NCI-H1417 treated with DMSO at 0.1 percent for 48 hours (cell line): ENCODE results near the gene FAM76B.
A peak's percentile ranks its signal among the peaks of the same experiment; 100 is the strongest.

ENCODE experiments used
- DNase-seq: peaks from one replicate; lab custom pipeline; 2025; lab: John Stamatoyannopoulos, UW

FAM76B gene

DNA sequence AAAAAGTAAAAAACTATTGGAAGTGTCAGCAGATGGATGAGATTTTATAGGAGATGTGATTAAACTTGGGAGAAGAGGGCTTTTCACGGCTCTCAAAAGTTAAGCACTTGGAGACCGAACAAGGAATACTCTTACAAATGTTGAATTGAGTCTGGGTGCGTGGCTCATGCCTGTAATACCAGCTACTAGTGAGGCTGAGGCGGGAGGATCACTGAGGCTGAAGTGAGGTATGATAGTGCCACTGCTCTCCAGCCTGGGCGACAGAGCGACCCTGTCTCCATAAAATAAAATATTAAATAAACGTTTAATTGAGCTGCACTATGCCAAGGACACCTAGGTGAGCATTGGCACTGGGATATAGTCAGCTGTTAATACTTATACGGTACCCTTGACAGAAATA, 2.6 kb upstream of the FAM76B start:
- no peak for DNase-seq

DNA sequence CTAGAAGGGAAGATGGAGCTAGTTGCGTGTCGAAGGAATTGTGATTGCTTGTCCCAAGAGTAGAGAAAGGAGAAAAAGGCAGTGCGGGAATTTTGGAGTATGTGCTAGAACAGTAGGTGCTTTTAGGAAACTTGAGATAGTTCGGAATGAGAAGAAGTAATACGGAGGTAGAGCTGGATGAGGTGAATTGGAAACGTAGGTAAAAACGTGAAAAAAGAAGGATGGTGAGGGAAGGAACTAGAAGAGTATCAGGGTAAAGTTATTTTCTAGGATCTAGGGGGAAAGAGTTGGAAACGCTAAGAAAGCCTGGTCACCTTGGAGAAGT, 2.1 kb upstream of the FAM76B start:
- DNase-seq = no peak

DNA sequence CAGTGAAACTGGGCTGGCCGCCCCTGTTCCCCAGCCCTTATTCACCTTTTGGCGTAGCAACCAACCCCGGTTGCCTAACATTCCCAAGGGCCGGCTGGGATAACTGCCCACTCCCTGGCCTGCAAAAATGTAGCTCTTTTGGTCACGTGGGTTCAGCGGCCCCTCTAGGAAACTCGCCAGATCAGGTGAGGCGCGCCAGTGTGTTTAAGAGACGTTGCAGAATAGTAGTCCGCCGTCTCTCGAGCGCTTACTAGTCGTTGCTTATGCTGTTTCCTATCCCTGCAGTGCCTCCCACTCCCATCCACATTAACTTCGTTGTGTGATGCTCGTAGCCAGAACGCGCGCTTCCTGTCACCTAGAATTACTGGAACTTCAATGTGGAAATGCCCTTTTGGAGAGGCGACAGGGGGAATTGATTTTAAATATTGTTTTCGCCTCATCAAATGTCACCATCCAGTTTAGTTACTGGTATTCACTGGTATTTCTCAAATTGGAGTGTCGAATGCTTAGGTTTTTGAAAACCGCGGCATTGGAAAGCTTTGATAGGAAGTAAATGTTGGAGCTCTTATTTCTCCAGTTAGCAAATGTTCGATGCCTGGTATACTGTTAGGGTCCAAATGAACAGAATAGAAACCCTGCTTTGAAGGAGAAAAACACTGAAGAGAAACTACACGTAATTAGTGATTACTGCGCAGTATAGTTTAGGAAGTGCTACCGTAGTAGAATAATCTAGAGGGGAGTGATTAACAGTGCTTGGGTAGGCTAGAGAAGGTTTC, 1.5 kb upstream of the FAM76B start:
- peak; percentile 40 for DNase-seq

DNA sequence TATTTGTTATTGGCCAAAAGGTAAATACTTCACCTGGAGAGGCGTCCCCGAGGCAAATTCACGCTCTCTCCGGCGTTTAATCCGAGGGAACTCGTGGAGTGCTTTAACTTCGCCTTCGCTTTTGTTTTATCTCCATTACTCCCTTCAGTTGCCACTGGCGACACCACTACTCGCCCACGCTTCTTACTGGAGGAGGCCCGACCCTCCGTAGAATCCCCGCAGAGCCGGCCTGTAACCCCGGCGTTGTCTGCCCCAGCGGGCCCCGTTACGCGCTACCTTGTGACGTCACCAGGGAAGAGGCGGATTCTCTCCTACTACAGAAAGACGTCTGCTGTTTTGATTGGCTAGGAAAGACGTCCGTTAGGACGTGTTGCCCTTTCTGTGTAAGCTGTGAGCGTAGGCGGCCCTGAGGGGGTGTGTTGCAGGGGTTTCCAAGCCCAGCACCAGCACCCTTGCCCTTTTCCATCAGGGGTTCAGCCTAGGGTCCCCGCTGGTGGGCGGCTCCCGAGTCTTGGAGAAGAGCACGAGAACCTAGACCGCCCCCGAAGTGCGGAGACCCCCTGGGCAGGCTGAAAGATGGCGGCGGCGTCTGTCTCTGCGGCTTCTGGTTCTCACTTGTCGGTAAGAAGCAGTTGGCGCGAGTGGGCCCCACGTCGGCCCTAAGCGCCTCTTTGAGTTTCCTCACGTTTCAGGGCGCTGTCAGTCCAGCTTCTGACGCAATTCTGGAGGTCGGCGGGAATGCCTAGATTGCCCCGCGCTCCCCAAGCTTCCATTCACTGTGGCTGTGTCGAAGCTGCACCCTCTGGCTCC, 746 bp upstream of the FAM76B start, which contains the start of gene CEP57:
Gene CEP57 (plus strand): TSS at position 376 of the 810 bp plus-strand sequence. CDS start 201 bp downstream, at position 577.
- peak; percentile 97 for DNase-seq

DNA sequence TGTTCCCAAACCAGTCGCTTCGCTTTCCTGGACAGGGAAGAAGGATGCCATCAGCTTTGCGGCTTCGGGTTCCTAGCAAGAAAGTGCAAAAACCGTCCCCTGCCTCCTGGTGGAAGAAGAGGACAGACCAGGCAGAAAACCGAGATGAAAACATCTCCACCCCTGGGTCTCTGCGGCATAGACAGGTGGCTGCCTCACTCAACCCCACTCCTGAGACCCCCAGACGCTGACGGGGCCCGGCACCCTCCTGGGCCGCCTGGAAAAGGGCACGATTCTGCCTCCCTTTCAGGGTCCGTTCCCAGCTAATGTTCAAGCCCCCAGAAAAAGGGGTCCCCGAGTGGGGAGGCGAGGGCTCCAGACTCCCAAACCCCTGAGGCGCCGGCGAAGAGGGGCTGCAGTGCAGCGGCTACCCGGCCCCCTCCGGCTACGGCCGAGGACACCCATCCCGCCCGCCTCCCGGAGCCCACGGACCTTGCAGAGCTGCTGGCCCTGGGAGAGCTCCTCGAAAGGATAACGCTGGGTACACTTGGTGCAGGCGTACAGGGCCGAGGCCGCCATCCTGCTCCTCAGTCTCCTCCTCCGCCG, 569 bp downstream of the FAM76B start:
- DNase-seq = no peak

DNA sequence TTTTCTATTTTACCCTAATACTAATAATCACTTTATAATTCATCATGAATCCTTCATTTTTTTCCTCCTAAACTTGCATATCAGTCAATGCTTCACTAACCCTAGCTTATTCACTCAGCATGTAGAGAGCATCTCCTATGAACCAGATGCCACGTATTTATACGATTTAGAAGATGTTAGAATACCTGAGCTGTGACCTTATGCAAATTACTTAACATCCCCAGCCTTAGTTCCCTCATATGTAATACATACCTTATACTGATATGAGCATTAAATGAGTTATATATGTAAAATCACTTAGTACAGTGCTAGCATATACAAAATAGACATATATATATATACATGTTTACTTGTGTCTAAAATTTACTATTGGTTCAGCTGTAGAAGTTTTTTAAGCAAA, 9.0 kb downstream of the FAM76B start:
- no peak for DNase-seq

DNA sequence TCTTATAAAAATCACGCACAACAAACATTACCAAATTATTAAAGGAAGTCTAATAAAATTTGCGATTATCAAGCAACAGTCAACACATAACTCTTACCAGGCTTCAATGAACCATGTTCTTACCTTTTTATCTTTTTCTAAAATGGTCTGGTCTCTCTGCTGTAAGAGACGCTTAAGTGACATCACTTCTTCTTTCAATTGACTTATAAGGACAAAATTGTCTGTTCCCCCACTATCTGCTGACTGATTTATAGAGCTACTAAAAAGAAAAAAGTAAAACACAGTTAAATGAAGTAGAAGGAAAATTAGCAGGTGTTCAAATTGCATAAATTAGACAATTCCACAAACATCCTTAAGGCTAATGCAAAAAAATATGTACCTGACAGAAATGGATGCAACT, 10.9 kb downstream of the FAM76B start:
- DNase-seq = no peak

DNA sequence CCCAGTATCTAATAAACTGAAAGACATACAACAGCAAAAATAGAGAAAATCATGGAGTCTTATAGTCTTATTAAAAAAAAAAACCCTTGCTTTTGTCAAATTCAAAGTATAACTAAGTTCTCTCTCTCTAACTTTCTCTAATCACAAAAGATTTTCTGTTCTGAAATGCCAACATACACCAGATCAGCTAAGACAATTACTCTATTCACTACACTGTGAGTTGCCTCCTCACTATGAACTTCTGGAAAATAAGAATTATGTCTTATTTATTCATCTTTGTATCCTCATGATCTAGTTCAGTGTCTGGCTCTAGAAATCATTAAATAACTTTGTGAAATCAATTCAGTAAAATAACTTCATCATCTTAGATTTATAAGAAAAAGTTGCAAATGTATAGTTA, 12.7 kb downstream of the FAM76B start:
- no peak for DNase-seq

DNA sequence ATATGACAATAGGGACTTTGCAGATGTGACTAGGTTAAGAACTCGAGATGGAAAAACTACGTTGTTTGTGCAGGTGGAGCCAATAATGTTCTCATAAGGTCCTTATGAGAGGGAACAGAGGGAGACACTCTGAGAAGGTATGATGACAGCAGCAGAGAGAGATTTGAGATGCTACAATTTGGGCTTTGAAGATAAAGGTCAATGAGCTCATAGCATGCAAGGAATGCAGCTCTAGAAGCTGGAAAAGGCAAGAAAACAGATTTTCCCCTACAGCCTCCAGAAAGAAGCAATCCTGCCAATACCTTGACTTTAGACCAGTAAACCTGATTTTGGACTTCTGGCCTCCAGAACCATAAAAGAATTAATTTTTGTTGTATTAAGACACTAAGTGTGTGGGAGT, 21.1 kb downstream of the FAM76B start:
- no peak for DNase-seq

DNA sequence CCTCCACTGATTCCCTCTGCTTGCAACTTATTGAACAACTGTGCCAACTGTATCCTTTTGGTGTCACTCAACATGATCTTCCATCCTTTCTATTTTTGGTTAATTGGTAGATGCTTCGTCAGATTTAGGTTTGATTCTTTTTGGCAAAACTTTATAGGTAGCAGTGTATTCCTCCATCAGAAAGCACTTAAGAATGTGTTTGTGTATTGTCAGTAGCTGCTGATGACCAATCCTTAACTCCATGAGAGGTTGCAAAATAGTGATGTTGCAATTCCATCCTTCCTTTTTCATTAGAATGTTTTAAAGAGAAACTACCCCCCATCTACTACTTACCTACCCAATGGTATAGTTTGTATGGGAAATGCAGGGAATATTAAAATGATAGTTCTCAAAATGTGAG, 22.1 kb downstream of the FAM76B start:
- DNase-seq = no peak

DNA sequence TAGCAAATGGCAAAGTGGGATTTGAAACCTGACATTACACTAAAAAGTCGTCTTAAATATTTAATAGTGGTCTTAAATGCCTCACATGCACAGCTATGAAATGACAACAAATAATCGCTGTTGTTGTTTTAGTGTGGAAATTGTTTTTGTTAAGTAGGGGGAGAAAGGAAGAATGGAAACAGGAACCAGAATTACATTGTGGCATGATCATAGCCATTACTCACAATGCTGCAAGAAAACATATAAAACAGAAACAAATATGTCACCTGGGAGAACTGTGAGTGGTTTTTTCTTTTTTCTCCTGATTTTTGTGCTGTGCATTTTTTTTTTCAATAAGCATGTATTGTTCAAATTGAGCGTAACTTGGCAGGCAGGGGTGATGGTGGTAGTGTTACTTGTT, 22.9 kb downstream of the FAM76B start:
- no peak for DNase-seq

DNA sequence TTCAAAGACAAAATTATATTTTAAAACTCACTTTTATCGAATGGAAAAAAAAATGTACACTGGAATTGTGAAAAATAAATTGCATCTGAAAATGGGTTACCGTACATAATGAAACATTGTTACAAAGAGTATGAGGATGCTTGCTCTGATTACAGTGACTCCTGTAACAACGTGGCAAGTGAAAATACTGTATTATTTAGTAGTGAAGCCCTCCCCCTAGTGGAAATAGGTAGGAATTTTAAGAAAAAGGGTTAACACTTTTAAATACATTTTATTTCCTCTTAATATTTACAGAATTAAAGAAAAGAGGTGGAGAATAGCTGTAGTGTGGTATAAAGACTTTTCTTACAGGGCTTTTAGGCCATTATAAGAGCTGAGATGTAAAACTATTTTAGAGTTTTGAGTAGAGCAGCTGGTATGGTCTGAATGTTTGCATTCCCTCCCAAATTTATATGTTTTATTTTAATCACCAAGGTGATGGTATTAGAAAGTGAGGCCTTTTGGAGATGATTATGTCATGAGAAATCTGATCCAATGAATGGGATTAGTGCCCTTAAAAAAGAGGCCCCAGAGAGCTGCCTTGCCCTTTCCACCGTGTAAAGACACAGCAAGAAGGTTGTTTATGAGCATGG, 25.2 kb downstream of the FAM76B start:
- no peak for DNase-seq

DNA sequence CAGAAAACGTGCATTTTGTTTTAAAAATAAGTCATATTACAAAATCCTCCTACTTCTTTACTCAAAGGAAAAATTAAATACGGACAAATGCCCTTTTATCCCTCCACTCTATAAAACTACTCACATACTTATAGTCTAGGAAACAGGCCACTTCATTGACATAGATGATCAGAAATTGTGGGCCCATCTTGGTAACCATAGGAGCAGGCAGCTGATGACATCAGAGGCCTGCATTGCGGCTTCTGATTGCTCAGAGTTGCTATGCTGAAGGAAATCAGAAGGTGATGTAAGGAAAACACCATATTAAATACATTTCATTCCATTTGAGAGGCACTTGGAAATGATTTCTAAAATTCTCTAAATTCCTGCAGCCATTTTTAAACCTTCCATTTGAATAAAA, 27.0 kb downstream of the FAM76B start:
- DNase-seq = no peak

DNA sequence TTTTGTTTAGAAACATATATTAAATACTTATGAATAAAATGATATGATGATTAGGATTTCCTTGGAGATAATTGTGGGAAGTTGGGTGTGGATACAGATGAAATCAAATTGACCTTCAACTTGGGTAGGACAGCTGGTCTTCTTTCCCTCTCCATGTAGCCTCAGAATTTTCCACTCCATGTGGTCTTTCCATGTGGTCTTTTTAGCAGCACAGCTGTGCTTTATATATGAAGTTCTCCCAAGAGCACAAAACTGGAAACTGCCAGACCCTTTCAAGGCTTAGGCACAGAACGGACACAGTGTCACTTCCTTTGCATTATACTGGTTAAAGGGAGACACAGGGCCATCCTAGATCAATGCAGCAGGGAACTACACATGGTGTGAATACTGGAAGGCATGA, 28.6 kb downstream of the FAM76B start:
- DNase-seq = no peak

DNA sequence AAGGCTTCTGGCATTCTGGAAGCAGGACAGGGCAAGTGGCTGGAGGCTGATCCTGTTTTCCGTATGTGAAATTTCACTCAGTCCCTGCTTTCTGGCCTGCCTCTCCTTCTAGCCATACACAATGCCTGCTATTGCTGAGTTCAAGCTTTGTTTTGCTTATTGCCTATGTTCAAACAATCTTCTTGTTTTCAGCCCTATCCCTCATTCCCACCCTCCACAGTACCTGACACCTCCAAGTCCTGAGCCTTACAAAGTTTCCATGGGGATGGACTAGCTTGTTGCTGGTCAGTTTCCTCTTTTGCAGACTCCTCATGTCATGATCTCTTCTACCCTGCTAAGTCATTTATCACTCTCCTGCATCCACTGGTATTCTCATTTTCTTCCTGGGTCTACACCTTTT, 38.1 kb downstream of the FAM76B start:
- no peak for DNase-seq

DNA sequence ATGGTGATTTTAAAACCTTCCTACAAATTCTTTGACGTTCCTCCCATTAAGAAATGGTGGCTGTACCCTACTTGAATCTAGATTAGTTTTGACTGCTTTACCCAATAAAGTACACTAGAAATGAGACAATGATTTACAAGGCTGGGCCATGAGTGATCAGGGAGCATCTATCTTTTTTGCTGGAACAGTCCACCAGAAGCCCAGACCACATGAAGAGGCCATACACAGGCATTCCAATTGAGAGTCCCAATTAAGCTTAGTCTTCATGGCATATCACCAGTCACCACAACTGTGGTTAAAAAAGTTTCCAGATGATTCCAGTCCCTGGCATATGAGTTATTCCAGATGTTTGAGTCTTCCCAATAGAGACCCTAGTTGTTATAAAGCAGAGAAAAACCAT, 39.5 kb downstream of the FAM76B start:
- DNase-seq = no peak

DNA sequence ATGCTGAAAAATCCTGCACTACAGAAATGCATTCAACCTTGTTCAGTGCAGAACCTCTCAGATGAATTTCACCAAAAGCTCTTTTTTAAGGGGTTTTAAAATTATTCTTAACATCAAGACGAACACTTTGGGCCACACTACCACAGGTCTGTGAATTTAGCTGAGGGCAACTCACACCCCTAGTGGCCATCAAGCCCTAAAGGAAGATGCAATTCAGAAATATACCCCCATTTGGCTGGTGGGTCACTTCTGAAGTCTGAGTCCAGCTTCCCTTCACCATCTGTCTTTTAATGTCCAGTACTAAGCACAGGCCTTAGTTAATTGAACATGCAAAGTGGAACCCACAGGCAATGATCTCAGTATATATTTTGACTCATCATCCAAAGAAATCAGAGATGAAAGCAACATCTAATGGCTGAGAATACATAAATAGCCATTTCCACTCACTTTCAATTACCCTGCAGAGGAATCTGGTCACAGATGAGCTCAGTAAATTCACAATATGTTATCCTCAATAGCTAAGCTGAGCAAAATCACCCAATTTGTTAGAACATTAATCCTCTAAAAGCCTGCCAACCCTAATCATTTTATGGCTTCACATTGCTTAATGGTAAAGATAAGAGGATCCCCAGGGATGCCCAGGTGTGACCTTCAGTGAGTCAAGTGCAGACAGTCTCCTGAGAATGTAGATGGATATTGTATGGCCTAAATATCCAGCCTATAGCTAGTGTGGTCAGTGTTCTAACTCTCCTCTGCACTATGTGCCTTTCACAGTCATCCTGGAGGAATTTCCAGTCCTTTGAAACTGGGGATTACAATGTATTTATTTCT, 50.3 kb downstream of the FAM76B start:
- DNase-seq = no peak

DNA sequence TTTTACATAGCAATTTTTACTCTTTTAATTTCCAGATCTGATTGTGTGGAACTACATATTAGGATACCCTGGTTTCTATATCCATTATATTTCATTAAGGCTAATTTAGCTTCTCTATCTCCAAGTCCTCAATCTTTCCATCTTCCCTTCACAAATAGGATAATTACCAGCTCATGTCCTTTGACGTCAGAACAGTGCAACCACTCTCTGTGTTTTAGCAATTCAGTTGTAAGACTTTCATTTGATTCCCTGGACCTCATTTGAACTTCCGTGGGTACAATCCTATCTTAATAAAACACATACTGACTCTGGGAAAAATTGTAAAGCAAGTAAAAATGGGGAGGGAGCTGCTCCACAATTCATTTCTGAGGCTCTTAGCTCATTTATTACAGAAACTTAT, 52.8 kb downstream of the FAM76B start:
- DNase-seq = no peak

DNA sequence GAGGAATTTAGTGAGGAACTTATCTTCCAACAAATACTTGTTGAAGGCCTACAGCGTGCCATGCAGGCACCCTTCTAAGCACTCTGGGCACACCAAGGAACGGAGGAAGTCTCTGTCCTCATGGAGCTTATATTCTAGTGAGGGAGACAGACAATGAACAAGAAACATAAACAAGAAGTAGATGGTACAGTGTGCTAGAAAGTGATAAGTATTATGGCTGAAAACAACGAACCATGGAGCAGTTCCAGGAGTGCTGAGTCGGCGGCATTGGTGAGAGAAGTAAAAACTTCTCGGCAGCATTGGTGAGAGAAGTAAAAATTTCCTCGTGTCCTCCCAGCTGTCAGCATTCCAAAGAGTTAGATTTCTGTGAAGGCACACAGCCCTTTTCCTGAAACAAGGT, 53.2 kb downstream of the FAM76B start:
- DNase-seq = no peak

DNA sequence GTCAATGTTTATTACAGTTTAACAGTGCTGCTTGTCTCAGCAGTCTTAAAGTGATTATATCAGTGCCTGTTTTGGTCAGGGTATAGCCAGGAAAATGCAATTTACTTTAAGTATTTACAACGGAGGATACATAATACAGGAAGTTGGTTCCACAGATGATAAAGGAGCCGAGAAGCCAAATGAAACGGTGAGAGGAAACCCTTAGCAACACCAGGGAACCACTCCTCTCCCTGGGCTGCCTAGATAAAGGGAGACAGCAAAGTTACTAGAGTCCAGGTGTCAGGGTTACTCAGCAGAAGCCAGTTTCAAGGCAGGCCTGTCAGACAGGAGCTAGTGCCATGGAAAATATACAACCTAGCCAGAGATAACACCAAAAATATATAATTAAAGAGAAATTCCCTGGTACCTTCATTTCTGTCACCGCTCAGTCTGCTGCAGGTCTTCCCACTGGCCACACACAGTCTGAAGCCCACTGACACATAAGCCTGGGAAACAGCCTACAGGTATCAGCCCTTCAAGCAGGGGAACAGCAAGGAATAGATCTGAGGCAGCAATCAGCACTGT, 55.5 kb downstream of the FAM76B start:
- DNase-seq = no peak

DNA sequence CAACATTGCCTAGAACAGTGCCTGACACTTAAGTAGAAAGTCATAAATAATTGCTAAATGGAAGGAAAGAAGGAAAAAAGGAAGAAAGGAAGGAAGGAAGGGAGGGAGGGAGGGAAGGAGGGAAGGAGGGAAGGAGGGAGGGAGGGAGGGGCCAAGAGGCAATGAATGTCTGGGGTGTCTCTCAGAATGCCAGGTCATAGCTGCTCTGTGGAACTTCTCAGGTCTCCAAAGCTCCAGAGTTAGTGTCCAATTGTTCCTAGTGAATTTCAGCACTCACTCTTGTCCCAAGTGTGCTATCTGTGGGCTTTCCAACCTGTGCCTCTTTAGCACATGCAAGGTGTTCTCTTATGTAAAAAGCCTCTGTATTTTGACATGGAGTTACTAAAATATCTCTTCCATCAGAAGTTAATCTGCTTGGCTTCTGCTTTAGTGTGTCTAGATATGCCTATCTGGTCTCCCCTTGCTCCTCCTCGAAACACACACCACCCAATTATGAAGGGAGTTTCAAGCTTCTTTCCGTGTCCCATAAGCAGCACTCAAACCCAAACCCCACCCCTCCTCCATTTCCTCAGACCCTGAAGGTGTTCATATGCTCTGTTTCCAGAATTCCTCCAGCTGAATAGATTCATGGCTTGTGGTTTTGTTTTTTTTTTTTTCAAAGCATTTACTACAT, 56.5 kb downstream of the FAM76B start:
- DNase-seq = no peak
